ENCODE measurements around the gene ABHD6.

DNA sequence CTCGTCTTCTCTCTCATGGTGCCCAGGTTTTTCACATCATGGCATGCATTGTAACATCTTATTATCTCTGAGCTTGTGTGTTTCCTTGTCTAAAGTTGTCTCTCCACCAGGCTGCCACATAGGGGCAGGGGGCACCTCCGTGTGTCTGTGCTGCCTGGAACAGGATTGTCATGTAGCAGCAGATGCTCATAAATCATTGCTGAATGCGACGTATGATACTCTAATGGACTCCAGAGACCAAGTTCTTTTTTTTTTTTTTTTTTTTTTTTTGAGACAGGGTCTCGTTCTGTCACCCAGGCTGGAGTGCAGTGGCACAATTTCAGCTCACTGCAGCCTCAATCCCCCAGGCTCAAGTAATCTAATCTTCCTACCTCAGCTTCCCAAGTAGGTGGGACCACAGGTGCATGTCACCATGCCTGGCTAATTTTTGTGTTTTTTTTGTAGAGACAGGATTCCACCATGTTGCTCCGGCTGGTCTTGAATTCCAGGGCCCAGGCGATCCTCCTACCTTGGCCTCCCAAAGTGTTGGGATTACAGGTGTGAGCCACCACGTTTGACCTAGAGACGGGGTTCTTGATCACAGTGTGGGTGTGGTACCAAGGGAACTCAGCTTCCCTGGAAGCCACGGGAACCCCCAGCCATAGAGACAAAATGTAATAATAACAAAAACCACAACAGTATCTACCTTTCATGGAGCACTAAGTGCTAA is 22.1 kb upstream of the ABHD6 start:
- TF ChIP-seq, protein P1, sequence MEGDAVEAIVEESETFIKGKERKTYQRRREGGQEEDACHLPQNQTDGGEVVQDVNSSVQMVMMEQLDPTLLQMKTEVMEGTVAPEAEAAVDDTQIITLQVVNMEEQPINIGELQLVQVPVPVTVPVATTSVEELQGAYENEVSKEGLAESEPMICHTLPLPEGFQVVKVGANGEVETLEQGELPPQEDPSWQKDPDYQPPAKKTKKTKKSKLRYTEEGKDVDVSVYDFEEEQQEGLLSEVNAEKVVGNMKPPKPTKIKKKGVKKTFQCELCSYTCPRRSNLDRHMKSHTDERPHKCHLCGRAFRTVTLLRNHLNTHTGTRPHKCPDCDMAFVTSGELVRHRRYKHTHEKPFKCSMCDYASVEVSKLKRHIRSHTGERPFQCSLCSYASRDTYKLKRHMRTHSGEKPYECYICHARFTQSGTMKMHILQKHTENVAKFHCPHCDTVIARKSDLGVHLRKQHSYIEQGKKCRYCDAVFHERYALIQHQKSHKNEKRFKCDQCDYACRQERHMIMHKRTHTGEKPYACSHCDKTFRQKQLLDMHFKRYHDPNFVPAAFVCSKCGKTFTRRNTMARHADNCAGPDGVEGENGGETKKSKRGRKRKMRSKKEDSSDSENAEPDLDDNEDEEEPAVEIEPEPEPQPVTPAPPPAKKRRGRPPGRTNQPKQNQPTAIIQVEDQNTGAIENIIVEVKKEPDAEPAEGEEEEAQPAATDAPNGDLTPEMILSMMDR (IDR thresholded peaks at IDR 0.05): no peak
- no peak for TF ChIP-seq POLR2A (IDR thresholded peaks at IDR 0.05)
- TF ChIP-seq POLR2AphosphoS5 (IDR thresholded peaks at IDR 0.05): no peak
- TF ChIP-seq EP300 (IDR thresholded peaks at IDR 0.05): no peak
